Astrocyte of the hippocampus (primary cell): ENCODE results near the gene MYBBP1A.

Source experiments
- DNase-seq: peaks from one replicate; pipeline ENCODE4 v3.0.0; 2011; ENCODE audit warnings: low read depth, low spot score

Gene MYBBP1A

GRCh38 chr17:4573669-4574068 is 18.5 kb upstream of the MYBBP1A start:
- DNase-seq = no peak

GRCh38 chr17:4573115-4573514 is 17.9 kb upstream of the MYBBP1A start:
- DNase-seq = no peak

- no peak for DNase-seq
These were observed 16.9 kb upstream of the MYBBP1A start for GRCh38 chr17:4572131-4572530.

GRCh38 chr17:4569591-4569990 is 14.4 kb upstream of the MYBBP1A start:
- no peak for DNase-seq

- DNase-seq = peak; percentile 74
These were observed 11.6 kb upstream of the MYBBP1A start for GRCh38 chr17:4566785-4567184.

- peak; percentile 77 for DNase-seq
These were observed 10.3 kb upstream of the MYBBP1A start for GRCh38 chr17:4565209-4566141.

GRCh38 chr17:4562015-4562969 is 7.1 kb upstream of the MYBBP1A start:
- peak; percentile 28 for DNase-seq

- no peak for DNase-seq
These were observed 5.7 kb upstream of the MYBBP1A start for GRCh38 chr17:4560837-4561256.

- no peak for DNase-seq
These were observed 5.2 kb upstream of the MYBBP1A start, which contains the start of gene GGT6 for GRCh38 chr17:4560421-4560820. Gene GGT6, minus strand, starts transcription at chr17:4560577. Its CDS starts 56 bp downstream, at chr17:4560521.

GRCh38 chr17:4559966-4560365 is 4.8 kb upstream of the MYBBP1A start:
- DNase-seq = no peak

GRCh38 chr17:4559139-4559791 is 4.1 kb upstream of the MYBBP1A start:
- DNase-seq = no peak

GRCh38 chr17:4558347-4558971 is 3.3 kb upstream of the MYBBP1A start:
- DNase-seq = no peak

- no peak for DNase-seq
These were observed 2.6 kb upstream of the MYBBP1A start for GRCh38 chr17:4557626-4558346.

GRCh38 chr17:4556996-4557395 is 1.8 kb upstream of the MYBBP1A start:
- DNase-seq = no peak

- DNase-seq = no peak
These were observed 932 bp upstream of the MYBBP1A start for GRCh38 chr17:4555873-4556759.

- no peak for DNase-seq
These were observed 665 bp downstream of the MYBBP1A start for GRCh38 chr17:4554441-4554996.

GRCh38 chr17:4553669-4554068 is 1.5 kb downstream of the MYBBP1A start:
- DNase-seq = no peak

GRCh38 chr17:4551796-4552525 is 3.2 kb downstream of the MYBBP1A start:
- DNase-seq = no peak
